Activated T-cell treated with anti-CD3 and anti-CD28 coated beads, Interleukin-2, amount 50 U/mL, for 4 hours (primary cell): ENCODE measurements around the gene ANTXRL. TPM values are rescaled to one million over a fixed set of nuclear protein-coding genes. Genes with fewer than 3 reads are reported as not detected.
"Not testable (repeated sequence)": the region's sequence is repeated elsewhere in the genome, so short reads cannot be mapped to it uniquely, and the experiment has no call there.

ENCODE experiments used
- ATAC-seq, 2 donors: fragments of 200-7000 bp; cut with Tn5 transposase; one replicate each; pipeline ENCODE4 v1.10.0; 2021
- DNase-seq: peaks from one replicate; pipeline ENCODE4 v3.0.0-alpha.2; 2020
- H3K27me3 Mint-ChIP-seq: one replicate; pipeline ENCODE4 v1.8.0; 2021; ENCODE audit warnings: low read depth, mixed read lengths
- H3K36me3 Mint-ChIP-seq: one replicate; pipeline ENCODE4 v1.8.0; 2022; ENCODE audit warnings: mixed read lengths; ENCODE audit not compliant: insufficient read depth
- H3K4me1 Mint-ChIP-seq: one replicate; pipeline ENCODE4 v1.8.0; 2021; ENCODE audit warnings: low read depth, mixed read lengths
- H3K4me3 Mint-ChIP-seq: one replicate; pipeline ENCODE4 v1.8.0; 2021; ENCODE audit warnings: mild to moderate bottlenecking, moderate library complexity, mixed read lengths
- H3K9me3 Mint-ChIP-seq: one replicate; pipeline ENCODE4 v1.8.0; 2021; ENCODE audit warnings: mixed read lengths
- total RNA-seq, 3 donors: library from RNA; stranded (reverse); gene quantifications; one replicate each; pipeline ENCODE4 v1.2.1, GENCODE V29; 2021

The ANTXRL gene
- total RNA-seq, 3 donors from 2014 or later: not detected

- H3K4me1 Mint-ChIP-seq: peaks cover 34% of the 10 kb centered on the region
- not testable (repeated sequence) for H3K36me3 Mint-ChIP-seq, H3K27me3 Mint-ChIP-seq, H3K9me3 Mint-ChIP-seq, H3K4me3 Mint-ChIP-seq, ATAC-seq, DNase-seq
These were observed 21.1 kb upstream of the ANTXRL start for GRCh38 chr10:46265566-46266305.

GRCh38 chr10:46266306-46266985 lies 20.4 kb upstream of the ANTXRL start:
- H3K9me3 Mint-ChIP-seq: no peaks in the 10 kb centered on the region
- peaks cover 30% of the 10 kb centered on the region for H3K4me1 Mint-ChIP-seq
- H3K36me3 Mint-ChIP-seq: peaks cover 5% of the 10 kb centered on the region
- no peaks in the 10 kb centered on the region for H3K27me3 Mint-ChIP-seq
- no peak for ATAC-seq
- DNase-seq: no peak
- H3K4me3 Mint-ChIP-seq: no peak overlapping the region

- Mint-ChIP-seq H3K27me3 (no peaks in the 10 kb centered on the region), H3K4me1 (peaks cover 36% of the 10 kb centered on the region), H3K36me3 (no peaks in the 10 kb centered on the region), H3K4me3 (no peak overlapping the region), H3K9me3 (no peaks in the 10 kb centered on the region)
- no peak for DNase-seq
- no peak for ATAC-seq
These were observed 19.4 kb upstream of the ANTXRL start for GRCh38 chr10:46267132-46267985.

GRCh38 chr10:46268076-46268881 lies 18.5 kb upstream of the ANTXRL start:
- Mint-ChIP-seq H3K4me3 (no peak overlapping the region), H3K27me3 (no peaks in the 10 kb centered on the region), H3K4me1 (peaks cover 42% of the 10 kb centered on the region), H3K9me3 (no peaks in the 10 kb centered on the region), H3K36me3 (no peaks in the 10 kb centered on the region)
- DNase-seq: peak; percentile 45
- ATAC-seq: peak; percentile 65 to 80

- not testable (repeated sequence) for ATAC-seq, DNase-seq, H3K27me3 Mint-ChIP-seq, H3K36me3 Mint-ChIP-seq, H3K9me3 Mint-ChIP-seq, H3K4me3 Mint-ChIP-seq
- H3K4me1 Mint-ChIP-seq: peaks cover 42% of the 10 kb centered on the region
These were observed 17.2 kb upstream of the ANTXRL start for GRCh38 chr10:46269554-46270053.

GRCh38 chr10:46270086-46270811 lies 16.5 kb upstream of the ANTXRL start:
- Mint-ChIP-seq H3K27me3 (no peaks in the 10 kb centered on the region), H3K4me3 (no peak overlapping the region), H3K36me3 (no peaks in the 10 kb centered on the region), H3K4me1 (peaks cover 35% of the 10 kb centered on the region), H3K9me3 (no peaks in the 10 kb centered on the region)
- DNase-seq (no peak), ATAC-seq (peak; percentile 6 to 15)

GRCh38 chr10:46270963-46271530 lies 15.8 kb upstream of the ANTXRL start:
- not testable (repeated sequence) for ATAC-seq, DNase-seq, H3K36me3 Mint-ChIP-seq, H3K4me3 Mint-ChIP-seq, H3K27me3 Mint-ChIP-seq, H3K9me3 Mint-ChIP-seq
- peaks cover 30% of the 10 kb centered on the region for H3K4me1 Mint-ChIP-seq

- not testable (repeated sequence) for H3K36me3 Mint-ChIP-seq, ATAC-seq
These were observed 14.8 kb upstream of the ANTXRL start for GRCh38 chr10:46271795-46272499.

GRCh38 chr10:46272863-46273415 lies 13.9 kb upstream of the ANTXRL start:
- Mint-ChIP-seq H3K36me3 (no peaks in the 10 kb centered on the region), H3K9me3 (no peaks in the 10 kb centered on the region), H3K4me1 (peaks cover 23% of the 10 kb centered on the region), H3K27me3 (no peaks in the 10 kb centered on the region), H3K4me3 (peak overlapping the region; percentile 29)
- no peak for DNase-seq
- ATAC-seq: no peak

More at GRCh38 chr10:46271795-46272499, 14.8 kb upstream of the ANTXRL start:
- not testable (repeated sequence) for H3K9me3 Mint-ChIP-seq, H3K27me3 Mint-ChIP-seq, DNase-seq
- Mint-ChIP-seq H3K4me3 (peak overlapping the region; percentile 4), H3K4me1 (peaks cover 23% of the 10 kb centered on the region)

- H3K36me3 Mint-ChIP-seq: no peaks in the 10 kb centered on the region
- peaks cover 23% of the 10 kb centered on the region for H3K4me1 Mint-ChIP-seq
- no peaks in the 10 kb centered on the region for H3K27me3 Mint-ChIP-seq
- H3K9me3 Mint-ChIP-seq: no peaks in the 10 kb centered on the region
- H3K4me3 Mint-ChIP-seq: no peak overlapping the region
- DNase-seq (no peak), ATAC-seq (no peak)
These were observed 13.0 kb upstream of the ANTXRL start for GRCh38 chr10:46273506-46274477.

GRCh38 chr10:46277840-46278239 lies 9.0 kb upstream of the ANTXRL start:
- no peak overlapping the region for H3K4me3 Mint-ChIP-seq
- no peaks in the 10 kb centered on the region for H3K36me3 Mint-ChIP-seq
- ATAC-seq (no peak), DNase-seq (no peak)
- H3K9me3 Mint-ChIP-seq: no peaks in the 10 kb centered on the region
- H3K4me1 Mint-ChIP-seq: peaks cover 16% of the 10 kb centered on the region
- peaks cover 7% of the 10 kb centered on the region for H3K27me3 Mint-ChIP-seq
